ENCODE measurements around the gene RABGGTA.

The RABGGTA gene

GRCh38 chr14:24262821-24263733 lies 8.3 kb downstream of the RABGGTA start, which contains the start of gene TGM1:
Gene TGM1, minus strand, starts transcription at chr14:24263177. Its CDS starts 825 bp downstream, at chr14:24262352.
- H3K9me3 ChIP-seq (ENCODE audit: low read length), result no peaks in the 10 kb centered on the region
- H3K27ac ChIP-seq (ENCODE audit: low read depth, low read length), result no peak within 1 kb of the TSS
- no peaks in the 10 kb centered on the region for H3K36me3 ChIP-seq (ENCODE audit: insufficient read depth, low read length)
- H3K4me3 ChIP-seq (ENCODE audit: low read depth in 1 of 2, low read length in 2 of 2), result no peak within 1 kb of the TSS
- no peaks in the 10 kb centered on the region for H3K27me3 ChIP-seq (ENCODE audit: control insufficient read depth in 1 of 2, insufficient read depth in 2 of 2, low read length in 2 of 2)
- H3K4me1 ChIP-seq (ENCODE audit: insufficient read depth, low read length), result no peaks in the 10 kb centered on the region
- no peak within 1 kb of the TSS for H3K9ac ChIP-seq (ENCODE audit: low read length)

GRCh38 chr14:24261969-24262327 lies 9.4 kb downstream of the RABGGTA start:
- Histone ChIP-seq H3K4me1 (ENCODE audit: insufficient read depth, low read length) (no peaks in the 10 kb centered on the region), H3K27ac (ENCODE audit: low read depth, low read length) (no peak overlapping the region), H3K36me3 (ENCODE audit: insufficient read depth, low read length) (no peaks in the 10 kb centered on the region), H3K9me3 (ENCODE audit: low read length) (no peaks in the 10 kb centered on the region), H3K27me3 (ENCODE audit: control insufficient read depth in 1 of 2, insufficient read depth in 2 of 2, low read length in 2 of 2) (no peaks in the 10 kb centered on the region), H3K9ac (ENCODE audit: low read length) (no peak overlapping the region), H3K4me3 (ENCODE audit: low read depth in 1 of 2, low read length in 2 of 2) (no peak overlapping the region)

GRCh38 chr14:24261256-24261968 lies 10.0 kb downstream of the RABGGTA start:
- Histone ChIP-seq H3K4me3 (ENCODE audit: low read depth in 1 of 2, low read length in 2 of 2) (no peak overlapping the region), H3K27me3 (ENCODE audit: control insufficient read depth in 1 of 2, insufficient read depth in 2 of 2, low read length in 2 of 2) (no peaks in the 10 kb centered on the region), H3K4me1 (ENCODE audit: insufficient read depth, low read length) (no peaks in the 10 kb centered on the region), H3K9ac (ENCODE audit: low read length) (no peak overlapping the region), H3K36me3 (ENCODE audit: insufficient read depth, low read length) (no peaks in the 10 kb centered on the region), H3K9me3 (ENCODE audit: low read length) (no peaks in the 10 kb centered on the region), H3K27ac (ENCODE audit: low read depth, low read length) (no peak overlapping the region)

GRCh38 chr14:24260780-24261157 lies 10.6 kb downstream of the RABGGTA start:
- Histone ChIP-seq H3K9ac (ENCODE audit: low read length) (no peak overlapping the region), H3K36me3 (ENCODE audit: insufficient read depth, low read length) (no peaks in the 10 kb centered on the region)

GRCh38 chr14:24260026-24260779 lies 11.2 kb downstream of the RABGGTA start:
- Histone ChIP-seq H3K36me3 (ENCODE audit: insufficient read depth, low read length) (no peaks in the 10 kb centered on the region), H3K27ac (ENCODE audit: low read depth, low read length) (no peak overlapping the region), H3K27me3 (ENCODE audit: control insufficient read depth in 1 of 2, insufficient read depth in 2 of 2, low read length in 2 of 2) (no peaks in the 10 kb centered on the region), H3K4me1 (ENCODE audit: insufficient read depth, low read length) (no peaks in the 10 kb centered on the region), H3K9me3 (ENCODE audit: low read length) (no peaks in the 10 kb centered on the region), H3K4me3 (ENCODE audit: low read depth in 1 of 2, low read length in 2 of 2) (no peak overlapping the region), H3K9ac (ENCODE audit: low read length) (no peak overlapping the region)

More at GRCh38 chr14:24260780-24261157, 10.6 kb downstream of the RABGGTA start:
- no peak overlapping the region for H3K27ac ChIP-seq (ENCODE audit: low read depth, low read length)
- no peaks in the 10 kb centered on the region for H3K27me3 ChIP-seq (ENCODE audit: control insufficient read depth in 1 of 2, insufficient read depth in 2 of 2, low read length in 2 of 2)
- no peak overlapping the region for H3K4me3 ChIP-seq (ENCODE audit: low read depth in 1 of 2, low read length in 2 of 2)
- H3K4me1 ChIP-seq (ENCODE audit: insufficient read depth, low read length), result no peaks in the 10 kb centered on the region
- H3K9me3 ChIP-seq (ENCODE audit: low read length), result no peaks in the 10 kb centered on the region

- Histone ChIP-seq H3K27me3 (ENCODE audit: control insufficient read depth in 1 of 2, insufficient read depth in 2 of 2, low read length in 2 of 2) (no peaks in the 10 kb centered on the region), H3K9me3 (ENCODE audit: low read length) (no peaks in the 10 kb centered on the region), H3K36me3 (ENCODE audit: insufficient read depth, low read length) (no peaks in the 10 kb centered on the region), H3K9ac (ENCODE audit: low read length) (no peak overlapping the region), H3K4me1 (ENCODE audit: insufficient read depth, low read length) (no peaks in the 10 kb centered on the region), H3K27ac (ENCODE audit: low read depth, low read length) (no peak overlapping the region), H3K4me3 (ENCODE audit: low read depth in 1 of 2, low read length in 2 of 2) (no peak overlapping the region)
These were observed 11.9 kb downstream of the RABGGTA start for GRCh38 chr14:24259282-24260025.

GRCh38 chr14:24258548-24259265 lies 12.7 kb downstream of the RABGGTA start:
- Histone ChIP-seq H3K36me3 (ENCODE audit: insufficient read depth, low read length) (no peaks in the 10 kb centered on the region), H3K4me1 (ENCODE audit: insufficient read depth, low read length) (no peaks in the 10 kb centered on the region), H3K27ac (ENCODE audit: low read depth, low read length) (no peak overlapping the region), H3K4me3 (ENCODE audit: low read depth in 1 of 2, low read length in 2 of 2) (no peak overlapping the region), H3K9me3 (ENCODE audit: low read length) (no peaks in the 10 kb centered on the region), H3K27me3 (ENCODE audit: control insufficient read depth in 1 of 2, insufficient read depth in 2 of 2, low read length in 2 of 2) (no peaks in the 10 kb centered on the region), H3K9ac (ENCODE audit: low read length) (no peak overlapping the region)

- no peak overlapping the region for H3K4me3 ChIP-seq (ENCODE audit: low read depth in 1 of 2, low read length in 2 of 2)
- H3K4me1 ChIP-seq (ENCODE audit: insufficient read depth, low read length), result no peaks in the 10 kb centered on the region
- no peak overlapping the region for H3K27ac ChIP-seq (ENCODE audit: low read depth, low read length)
- no peaks in the 10 kb centered on the region for H3K9me3 ChIP-seq (ENCODE audit: low read length)
- no peaks in the 10 kb centered on the region for H3K27me3 ChIP-seq (ENCODE audit: control insufficient read depth in 1 of 2, insufficient read depth in 2 of 2, low read length in 2 of 2)
- no peak overlapping the region for H3K9ac ChIP-seq (ENCODE audit: low read length)
- H3K36me3 ChIP-seq (ENCODE audit: insufficient read depth, low read length), result no peaks in the 10 kb centered on the region
These were observed 13.3 kb downstream of the RABGGTA start for GRCh38 chr14:24258119-24258518.

- H3K36me3 ChIP-seq (ENCODE audit: insufficient read depth, low read length), result no peaks in the 10 kb centered on the region
- no peaks in the 10 kb centered on the region for H3K27me3 ChIP-seq (ENCODE audit: control insufficient read depth in 1 of 2, insufficient read depth in 2 of 2, low read length in 2 of 2)
- H3K4me1 ChIP-seq (ENCODE audit: insufficient read depth, low read length), result no peaks in the 10 kb centered on the region
- no peak overlapping the region for H3K27ac ChIP-seq (ENCODE audit: low read depth, low read length)
- H3K4me3 ChIP-seq (ENCODE audit: low read depth in 1 of 2, low read length in 2 of 2), result no peak overlapping the region
- H3K9ac ChIP-seq (ENCODE audit: low read length), result no peak overlapping the region
- H3K9me3 ChIP-seq (ENCODE audit: low read length), result no peaks in the 10 kb centered on the region
These were observed 14.4 kb downstream of the RABGGTA start for GRCh38 chr14:24256960-24257359.

GRCh38 chr14:24255931-24256711 lies 15.3 kb downstream of the RABGGTA start:
- Histone ChIP-seq H3K27me3 (ENCODE audit: control insufficient read depth in 1 of 2, insufficient read depth in 2 of 2, low read length in 2 of 2) (no peaks in the 10 kb centered on the region), H3K4me3 (ENCODE audit: low read depth in 1 of 2, low read length in 2 of 2) (no peak overlapping the region), H3K36me3 (ENCODE audit: insufficient read depth, low read length) (no peaks in the 10 kb centered on the region), H3K9ac (ENCODE audit: low read length) (no peak overlapping the region), H3K9me3 (ENCODE audit: low read length) (no peaks in the 10 kb centered on the region), H3K27ac (ENCODE audit: low read depth, low read length) (no peak overlapping the region), H3K4me1 (ENCODE audit: insufficient read depth, low read length) (no peaks in the 10 kb centered on the region)
